PC-9 (cell line): ENCODE data around the gene XRCC5. TPM values are rescaled to one million over a fixed set of nuclear protein-coding genes. Genes with fewer than 3 reads are reported as not detected.

Experiments used
- BruUV-seq: library from RNA; stranded (reverse); fragments of 400-500 nt; replicated peaks from 2 replicates; lab custom pipeline; 2021; lab: Mats Ljungman, UMichigan
- CTCF ChIA-PET: fragments of 300-600 bp; sonication (Branson Sonifier 250); formaldehyde crosslinking; loops from one replicate; lab custom pipeline; 2022; ENCODE audit warnings: antibody characterized with exemption; lab: Charles Lee
- POLR2A ChIA-PET: fragments of 300-600 bp; sonication (Branson Sonifier 250); formaldehyde crosslinking; loops from one replicate; lab custom pipeline; 2022; ENCODE audit warnings: antibody characterized with exemption; ENCODE audit not compliant: unreplicated experiment; lab: Charles Lee
- DNase-seq, 2 experiments: peaks; one replicate each; pipeline versions ENCODE4 v3.0.0 to v3.0.0-alpha.2; 2015 to 2022; ENCODE audit warnings: mixed read lengths in 1 of 2
- H2AFZ ChIP-seq: fragments of 200-600 bp; sonication (generic); 2 replicates; pipeline ENCODE4 v1.8.1; 2017; ENCODE audit warnings: antibody characterized with exemption
- H3F3A ChIP-seq: fragments of 200-600 bp; sonication (generic); 2 replicates; pipeline ENCODE4 v1.8.1; 2017; ENCODE audit warnings: antibody characterized with exemption, mild to moderate bottlenecking, low read depth; ENCODE audit not compliant: insufficient read depth
- H3K27ac ChIP-seq: fragments of 200-600 bp; sonication (generic); 2 replicates; pipeline ENCODE4 v1.6.1; 2016; ENCODE audit warnings: mixed run types
- H3K27me3 ChIP-seq: fragments of 200-600 bp; sonication (generic); 2 replicates; pipeline ENCODE4 v1.6.1; 2016; ENCODE audit warnings: low read depth, mixed run types; ENCODE audit not compliant: insufficient read depth
- H3K36me3 ChIP-seq: fragments of 200-600 bp; sonication (generic); 2 replicates; pipeline ENCODE4 v1.6.1; 2016; ENCODE audit warnings: low read depth, mixed run types
- H3K4me1 ChIP-seq: fragments of 200-600 bp; sonication (generic); replicated peaks from 2 replicates; pipeline ENCODE4 v1.6.1; 2016; ENCODE audit warnings: mixed run types; ENCODE audit not compliant: insufficient read depth
- H3K4me2 ChIP-seq: fragments of 200-600 bp; sonication (generic); 2 replicates; pipeline ENCODE4 v1.6.1; 2017; ENCODE audit warnings: mixed run types
- H3K4me3 ChIP-seq: fragments of 200-600 bp; sonication (generic); 2 replicates; pipeline ENCODE4 v1.6.1; 2016; ENCODE audit warnings: mixed run types
- H3K79me2 ChIP-seq: fragments of 200-600 bp; sonication (generic); 2 replicates; pipeline ENCODE4 v1.6.1; 2017; ENCODE audit warnings: low read depth, mixed run types
- H3K9me2 ChIP-seq: fragments of 200-600 bp; sonication (generic); 2 replicates; pipeline ENCODE4 v1.8.1; 2017; ENCODE audit warnings: mild to moderate bottlenecking; ENCODE audit not compliant: insufficient read depth
- H3K9me3 ChIP-seq: fragments of 200-600 bp; sonication (generic); 2 replicates; pipeline ENCODE4 v1.8.1; 2016; ENCODE audit warnings: low read depth; ENCODE audit not compliant: insufficient read depth
- H4K20me1 ChIP-seq: fragments of 200-600 bp; sonication (generic); 2 replicates; pipeline ENCODE4 v1.8.1; 2017; ENCODE audit not compliant: insufficient read depth
- EZH2 ChIP-seq: fragments of 200-600 bp; sonication (generic); IDR thresholded peaks from 2 replicates; pipeline ENCODE4 v1.8.0; 2017; ENCODE audit warnings: antibody characterized with exemption, low read depth
- intact Hi-C: fragments of 100-400 bp; cut with micrococcal nuclease; formaldehyde crosslinking; loops from one replicate; pipeline ENCODE4 v1.10.0; 2022; ENCODE audit not compliant: unreplicated experiment
- total RNA-seq: library from RNA; stranded (reverse); gene quantifications from 2 replicates; pipeline ENCODE4 v1.2.3, GENCODE V29; 2021
- TF ChIP-seq, protein P1 (sequence below): fragments of 200-600 bp; sonication (generic); conservative IDR thresholded peaks from 2 replicates; pipeline ENCODE4 v1.6.1; 2017; ENCODE audit warnings: mixed run types, antibody characterized with exemption, mild to moderate bottlenecking, moderate library complexity

The XRCC5 gene
- total RNA-seq, 1 experiment from 2014 or later: 275 TPM

DNA sequence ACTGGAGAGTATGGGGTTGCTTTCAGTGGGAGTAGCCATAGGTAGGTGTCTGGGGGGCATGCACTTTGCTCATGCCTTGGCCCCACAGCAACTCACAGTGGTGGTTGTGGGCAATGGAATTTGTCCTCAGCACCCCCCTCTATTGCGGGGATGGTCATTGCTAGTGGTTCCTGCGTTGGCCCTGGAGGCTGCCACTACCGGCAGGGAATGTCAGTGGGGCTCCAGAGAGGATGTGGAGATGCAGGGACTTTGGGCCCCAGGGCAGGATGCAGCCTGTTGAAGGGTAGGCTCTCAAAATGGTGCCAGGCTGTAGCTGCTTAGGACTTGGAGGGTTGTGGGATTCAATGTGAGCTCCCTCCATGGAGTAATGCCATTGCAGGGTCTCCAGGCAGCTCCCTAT is 125.0 kb downstream of the XRCC5 start:
- H4K20me1 ChIP-seq: no peaks in the 10 kb centered on the region
- H3K4me3 ChIP-seq: no peak overlapping the region
- no peaks in the 10 kb centered on the region for H3F3A ChIP-seq
- H3K27me3 ChIP-seq: no peaks in the 10 kb centered on the region
- H3K9me2 ChIP-seq: no peaks in the 10 kb centered on the region
- intact Hi-C loops: no loop called here
- H3K9me3 ChIP-seq: peaks cover 14% of the 10 kb centered on the region
- no peaks in the 10 kb centered on the region for H3K36me3 ChIP-seq
- no TSS peak for BruUV-seq
- no peaks in the 10 kb centered on the region for H3K4me1 ChIP-seq
- H3K79me2 ChIP-seq: no peaks in the 10 kb centered on the region
- no peak for DNase-seq
- H3K27ac ChIP-seq: no peak overlapping the region
- ChIA-PET POLR2A (no interaction called here), CTCF (no interaction called here)
- TF ChIP-seq, protein P1, sequence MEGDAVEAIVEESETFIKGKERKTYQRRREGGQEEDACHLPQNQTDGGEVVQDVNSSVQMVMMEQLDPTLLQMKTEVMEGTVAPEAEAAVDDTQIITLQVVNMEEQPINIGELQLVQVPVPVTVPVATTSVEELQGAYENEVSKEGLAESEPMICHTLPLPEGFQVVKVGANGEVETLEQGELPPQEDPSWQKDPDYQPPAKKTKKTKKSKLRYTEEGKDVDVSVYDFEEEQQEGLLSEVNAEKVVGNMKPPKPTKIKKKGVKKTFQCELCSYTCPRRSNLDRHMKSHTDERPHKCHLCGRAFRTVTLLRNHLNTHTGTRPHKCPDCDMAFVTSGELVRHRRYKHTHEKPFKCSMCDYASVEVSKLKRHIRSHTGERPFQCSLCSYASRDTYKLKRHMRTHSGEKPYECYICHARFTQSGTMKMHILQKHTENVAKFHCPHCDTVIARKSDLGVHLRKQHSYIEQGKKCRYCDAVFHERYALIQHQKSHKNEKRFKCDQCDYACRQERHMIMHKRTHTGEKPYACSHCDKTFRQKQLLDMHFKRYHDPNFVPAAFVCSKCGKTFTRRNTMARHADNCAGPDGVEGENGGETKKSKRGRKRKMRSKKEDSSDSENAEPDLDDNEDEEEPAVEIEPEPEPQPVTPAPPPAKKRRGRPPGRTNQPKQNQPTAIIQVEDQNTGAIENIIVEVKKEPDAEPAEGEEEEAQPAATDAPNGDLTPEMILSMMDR: no peak
- TF ChIP-seq EZH2: no peak
- no peak overlapping the region for H2AFZ ChIP-seq
- H3K4me2 ChIP-seq: no peak overlapping the region

DNA sequence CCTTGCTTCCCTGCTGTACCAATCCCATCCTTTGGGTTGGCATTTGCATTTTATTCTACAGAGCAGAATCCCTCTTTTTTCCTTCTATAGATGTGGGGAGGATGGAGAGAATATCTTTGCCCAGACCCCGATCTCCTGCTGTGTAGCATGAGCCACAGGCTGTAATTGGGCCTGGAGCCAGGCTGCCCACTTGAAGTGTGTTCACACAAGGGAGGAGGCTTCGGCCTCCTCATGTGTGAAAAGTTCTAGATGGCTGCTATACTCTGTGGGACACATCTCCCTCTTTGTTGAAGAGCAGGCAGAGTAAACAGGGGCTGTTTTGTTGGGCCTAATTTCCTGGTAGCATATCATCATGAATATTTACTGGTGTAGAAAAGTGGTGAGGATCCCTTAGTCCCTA is 126.3 kb downstream of the XRCC5 start:
- no peaks in the 10 kb centered on the region for H3F3A ChIP-seq
- BruUV-seq: no TSS peak
- no peak overlapping the region for H2AFZ ChIP-seq
- H3K4me2 ChIP-seq: no peak overlapping the region
- H3K79me2 ChIP-seq: no peaks in the 10 kb centered on the region
- no peak overlapping the region for H3K4me3 ChIP-seq
- no peak for DNase-seq
- H4K20me1 ChIP-seq: no peaks in the 10 kb centered on the region
- TF ChIP-seq, protein P1: no peak
- no peak for TF ChIP-seq EZH2
- H3K27me3 ChIP-seq: no peaks in the 10 kb centered on the region
- no peaks in the 10 kb centered on the region for H3K36me3 ChIP-seq
- intact Hi-C loops: no loop called here
- peaks cover 14% of the 10 kb centered on the region for H3K9me3 ChIP-seq
- no peaks in the 10 kb centered on the region for H3K9me2 ChIP-seq
- ChIA-PET CTCF (no interaction called here), POLR2A (no interaction called here)
- H3K4me1 ChIP-seq: no peaks in the 10 kb centered on the region
- no peak overlapping the region for H3K27ac ChIP-seq

DNA sequence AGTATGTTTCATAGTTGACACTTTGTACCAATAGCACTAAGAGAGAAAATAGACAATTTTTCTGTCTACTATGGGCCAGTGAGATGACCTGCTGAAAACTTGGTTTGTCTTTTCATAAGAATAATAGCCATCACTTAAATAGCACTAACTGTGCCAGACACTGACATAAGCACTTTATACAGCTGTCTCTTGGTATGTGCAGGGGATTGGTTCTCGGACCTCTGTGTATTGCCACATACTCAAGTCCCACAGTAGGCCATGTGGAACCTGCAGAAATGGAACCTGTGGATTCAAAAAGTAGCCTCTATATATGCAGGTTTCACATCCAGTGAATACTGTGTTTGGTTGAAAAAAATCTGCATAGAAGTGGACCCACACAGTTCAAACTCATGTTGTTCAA is 126.7 kb downstream of the XRCC5 start:
- BruUV-seq: no TSS peak
- ChIA-PET POLR2A (no interaction called here), CTCF (no interaction called here)
- no peaks in the 10 kb centered on the region for H3K27me3 ChIP-seq
- intact Hi-C loops: no loop called here
- H3K9me3 ChIP-seq: peaks cover 14% of the 10 kb centered on the region
- no peaks in the 10 kb centered on the region for H3K9me2 ChIP-seq
- H3K4me1 ChIP-seq: no peaks in the 10 kb centered on the region
- no peak overlapping the region for H2AFZ ChIP-seq
- H4K20me1 ChIP-seq: no peaks in the 10 kb centered on the region
- H3K36me3 ChIP-seq: no peaks in the 10 kb centered on the region
- H3K27ac ChIP-seq: no peak overlapping the region
- no peak overlapping the region for H3K4me3 ChIP-seq
- no peaks in the 10 kb centered on the region for H3K79me2 ChIP-seq
- no peaks in the 10 kb centered on the region for H3F3A ChIP-seq
- no peak overlapping the region for H3K4me2 ChIP-seq
- DNase-seq: no peak
- TF ChIP-seq, protein P1: no peak
- TF ChIP-seq EZH2: no peak
